Fibroblast of lung (primary cell): Measurements from ENCODE around the gene DOHH.

ENCODE experiments used
- CTCF ChIP-seq, 2 donors: IDR thresholded peaks in 1 of 2; conservative IDR thresholded peaks in 1 of 2; 1 replicate in 1 of 2; 2 replicates in 1 of 2; pipeline ENCODE4 v1.5.1; 2011 to 2012; ENCODE audit warnings: low read length in 2 of 2, control low read depth in 1 of 2, inconsistent platforms in 1 of 2, low read depth in 1 of 2, mild to moderate bottlenecking in 1 of 2
- EZH2 ChIP-seq: IDR thresholded peaks from 2 replicates; pipeline ENCODE4 v1.5.1; 2012; ENCODE audit warnings: low read length, control low read depth, mild to moderate bottlenecking; ENCODE audit errors: missing control alignments

GRCh38 chr19:3500429-3501101 lies at the start of gene DOHH:
- no peak for TF ChIP-seq CTCF (conservative IDR thresholded peaks at IDR 0.05 in 1 of 2, IDR thresholded peaks at IDR 0.05 in 1 of 2; ENCODE audit: low read depth in 1 of 2, low read length in 2 of 2)
- TF ChIP-seq EZH2 = no peak
